Adrenal gland (tissue), 5 donors: ENCODE results near the gene SVOP.

Source experiments
- CTCF ChIP-seq, 6 experiments: fragments of 450-650 bp in 4 of 6; fragments of 200-600 bp in 2 of 6; sonication (generic) in 1 of 6; IDR thresholded peaks; 1 replicate in 5 of 6; 2 replicates in 1 of 6; pipeline versions ENCODE4 v1.5.1 to v1.8.0; 2016 to 2021; ENCODE audit warnings: antibody characterized with exemption in 6 of 6, mild to moderate bottlenecking in 2 of 6, moderate library complexity in 1 of 6
- POLR2A ChIP-seq, 2 donors: fragments of 450-650 bp; IDR thresholded peaks; one replicate each; pipeline ENCODE4 v1.6.1; 2017; ENCODE audit warnings: antibody characterized with exemption in 2 of 2, mild to moderate bottlenecking in 2 of 2, moderate library complexity in 1 of 2
- donor health status: DM: no; HTN: no; CAD: no.

- TF ChIP-seq CTCF (IDR thresholded peaks at IDR 0.05) (no peak), POLR2A (IDR thresholded peaks at IDR 0.05) (no peak)
Measured at GRCh38 chr12:108875682-108876361, 145.0 kb downstream of the SVOP start.
